Measurements from ENCODE around the gene PHOX2A.
A peak's percentile ranks its signal among the peaks of the same experiment; 100 is the strongest.

The PHOX2A gene

DNA sequence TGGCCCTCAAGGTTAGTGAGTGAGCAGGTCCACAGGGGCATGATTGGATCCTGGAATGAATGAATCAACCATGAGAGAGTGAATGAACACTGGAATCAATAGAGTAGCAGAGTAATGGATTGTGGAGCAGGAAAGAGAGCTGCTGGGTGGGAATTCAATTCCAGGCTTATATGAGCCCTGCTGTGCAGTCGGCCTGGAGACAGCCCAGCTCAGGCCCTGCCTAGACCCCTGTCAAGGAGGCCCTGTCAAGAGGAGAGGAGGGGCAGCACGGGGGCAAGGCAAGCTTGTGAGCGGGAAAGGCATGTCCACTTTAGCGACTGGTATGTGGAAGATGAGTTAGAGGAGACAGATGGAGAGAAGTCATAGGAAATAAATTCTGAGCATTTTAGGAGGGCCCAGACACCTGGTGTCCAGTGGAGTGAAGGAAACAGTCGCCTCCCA lies 53.3 kb downstream of the PHOX2A start:
- H3K4me2 ChIP-seq (ENCODE audit: insufficient read depth, low read length, poor library complexity, severe bottlenecking) = no peak overlapping the region
- no peak overlapping the region for H4K91ac ChIP-seq (ENCODE audit: low read depth, low read length, poor library complexity)
- H2BK12ac ChIP-seq (ENCODE audit: low read length) = no peak overlapping the region
- DNase-seq (ENCODE audit: low spot score) = no peak
- H3K4me3 ChIP-seq (ENCODE audit: low read length in 2 of 2) = no peak overlapping the region
- H3K9ac ChIP-seq (ENCODE audit: low read depth, low read length, poor library complexity) = no peak overlapping the region
- H2BK15ac ChIP-seq (ENCODE audit: low read length) = no peak overlapping the region
- H3K4ac ChIP-seq (ENCODE audit: low read length) = no peak overlapping the region
- no peak overlapping the region for H3K14ac ChIP-seq (ENCODE audit: low read length)
- H3K18ac ChIP-seq (ENCODE audit: low read length) = peak overlapping the region; percentile 27
- peaks cover 0 to 17% (median 0%) of the 10 kb centered on the region in 3 experiments for H3K27me3 ChIP-seq (ENCODE audit: control insufficient read depth in 3 of 3, insufficient read depth in 3 of 3, low read depth in 1 of 3, low read length in 3 of 3)
- peak overlapping the region; percentile 61 for H2AK5ac ChIP-seq (ENCODE audit: low read depth, low read length)
- no peak overlapping the region for H2BK120ac ChIP-seq (ENCODE audit: low read depth, low read length)
- H3K23ac ChIP-seq (ENCODE audit: low read depth, low read length, poor library complexity) = no peak overlapping the region
- H3K27ac ChIP-seq (replicated peaks; ENCODE audit: low read length) = no peak overlapping the region
- H3K4me1 ChIP-seq (ENCODE audit: control insufficient read depth in 2 of 2, insufficient read depth in 1 of 2, low read depth in 1 of 2, low read length in 2 of 2) = peaks cover 3 to 16% of the 10 kb centered on the region in 2 donors
- H3K79me1 ChIP-seq (ENCODE audit: low read depth, low read length) = no peaks in the 10 kb centered on the region
- H3K9me3 ChIP-seq (replicated peaks in 1 of 2; ENCODE audit: control insufficient read depth in 2 of 2, insufficient read depth in 1 of 2, low read depth in 1 of 2, low read length in 2 of 2) = no peaks in the 10 kb centered on the region
- H2AFZ ChIP-seq (ENCODE audit: low read length) = peak overlapping the region; percentile 16
- no CpG with 5 or more reads among the region's 5 CpGs for WGBS, 2 donors (ENCODE audit: extremely low coverage in 2 of 2, insufficient read length in 2 of 2, insufficient replicate concordance in 1 of 2)
- H3K36me3 ChIP-seq (replicated peaks in 1 of 2; ENCODE audit: control insufficient read depth in 2 of 2, insufficient read depth in 2 of 2, low read length in 2 of 2) = no peaks in the 10 kb centered on the region
- H2BK5ac ChIP-seq (ENCODE audit: low read length) = no peak overlapping the region
- no peak overlapping the region for H4K8ac ChIP-seq (ENCODE audit: low read depth, low read length)

GRCh38 chr11:72189455-72190250 lies 54.3 kb downstream of the PHOX2A start:
- no peaks in the 10 kb centered on the region for H3K79me1 ChIP-seq (ENCODE audit: low read depth, low read length)
- no peak overlapping the region for H2BK5ac ChIP-seq (ENCODE audit: low read length)
- H3K23ac ChIP-seq (ENCODE audit: low read depth, low read length, poor library complexity) = no peak overlapping the region
- peak overlapping the region; percentile 25 for H2BK15ac ChIP-seq (ENCODE audit: low read length)
- H2BK12ac ChIP-seq (ENCODE audit: low read length) = no peak overlapping the region
- no peak overlapping the region for H4K91ac ChIP-seq (ENCODE audit: low read depth, low read length, poor library complexity)
- no peaks in the 10 kb centered on the region for H3K9me3 ChIP-seq (replicated peaks in 1 of 2; ENCODE audit: control insufficient read depth in 2 of 2, insufficient read depth in 1 of 2, low read depth in 1 of 2, low read length in 2 of 2)
- peaks cover 3 to 16% of the 10 kb centered on the region in 2 donors for H3K4me1 ChIP-seq (ENCODE audit: control insufficient read depth in 2 of 2, insufficient read depth in 1 of 2, low read depth in 1 of 2, low read length in 2 of 2)
- no peak overlapping the region for H2BK120ac ChIP-seq (ENCODE audit: low read depth, low read length)
- no peak overlapping the region for H3K27ac ChIP-seq (replicated peaks; ENCODE audit: low read length)
- no CpG with 5 or more reads among the region's 3 CpGs for WGBS, 2 donors (ENCODE audit: extremely low coverage in 2 of 2, insufficient read length in 2 of 2, insufficient replicate concordance in 1 of 2)
- H3K14ac ChIP-seq (ENCODE audit: low read length) = no peak overlapping the region
- H4K8ac ChIP-seq (ENCODE audit: low read depth, low read length) = no peak overlapping the region
- H3K4ac ChIP-seq (ENCODE audit: low read length) = no peak overlapping the region
- no peak overlapping the region for H2AFZ ChIP-seq (ENCODE audit: low read length)
- no peak overlapping the region for H3K9ac ChIP-seq (ENCODE audit: low read depth, low read length, poor library complexity)
- no peak for DNase-seq (ENCODE audit: low spot score)
- peak overlapping the region; percentile 71 for H2AK5ac ChIP-seq (ENCODE audit: low read depth, low read length)
- no peak overlapping the region for H3K4me2 ChIP-seq (ENCODE audit: insufficient read depth, low read length, poor library complexity, severe bottlenecking)
- H3K18ac ChIP-seq (ENCODE audit: low read length) = no peak overlapping the region
- H3K4me3 ChIP-seq (ENCODE audit: low read length in 2 of 2) = no peak overlapping the region
- peaks cover 0 to 10% (median 0%) of the 10 kb centered on the region in 3 experiments for H3K27me3 ChIP-seq (ENCODE audit: control insufficient read depth in 3 of 3, insufficient read depth in 3 of 3, low read depth in 1 of 3, low read length in 3 of 3)
- no peaks in the 10 kb centered on the region for H3K36me3 ChIP-seq (replicated peaks in 1 of 2; ENCODE audit: control insufficient read depth in 2 of 2, insufficient read depth in 2 of 2, low read length in 2 of 2)
